CD4-positive, alpha-beta T cell treated with Interleukin-10 for 1 hour (primary cell): Measurements from ENCODE around the gene NUP62.

Experiments used
- DNase-seq: peaks from one replicate; pipeline ENCODE4 v3.0.0-alpha.2; 2020

NUP62 gene

GRCh38 chr19:49879243-49879963 lies 49.9 kb downstream of the NUP62 start:
- DNase-seq: no peak

DNA sequence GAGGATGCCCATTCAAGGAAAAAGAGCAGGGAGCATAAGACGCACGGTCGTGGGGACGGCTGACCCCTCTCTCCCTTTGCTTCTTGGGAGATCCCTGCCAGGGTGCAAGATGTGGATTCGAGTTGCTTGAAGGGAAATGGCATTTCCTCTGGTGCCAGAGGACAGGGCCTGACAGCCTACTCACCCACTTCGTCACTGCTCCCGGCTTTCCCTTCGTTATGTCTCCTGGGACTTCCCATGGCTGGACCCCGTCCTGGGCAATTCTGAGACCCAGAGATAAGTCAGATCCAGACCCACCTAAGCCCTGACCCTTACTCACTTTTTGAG lies 50.6 kb downstream of the NUP62 start:
- no peak for DNase-seq

DNA sequence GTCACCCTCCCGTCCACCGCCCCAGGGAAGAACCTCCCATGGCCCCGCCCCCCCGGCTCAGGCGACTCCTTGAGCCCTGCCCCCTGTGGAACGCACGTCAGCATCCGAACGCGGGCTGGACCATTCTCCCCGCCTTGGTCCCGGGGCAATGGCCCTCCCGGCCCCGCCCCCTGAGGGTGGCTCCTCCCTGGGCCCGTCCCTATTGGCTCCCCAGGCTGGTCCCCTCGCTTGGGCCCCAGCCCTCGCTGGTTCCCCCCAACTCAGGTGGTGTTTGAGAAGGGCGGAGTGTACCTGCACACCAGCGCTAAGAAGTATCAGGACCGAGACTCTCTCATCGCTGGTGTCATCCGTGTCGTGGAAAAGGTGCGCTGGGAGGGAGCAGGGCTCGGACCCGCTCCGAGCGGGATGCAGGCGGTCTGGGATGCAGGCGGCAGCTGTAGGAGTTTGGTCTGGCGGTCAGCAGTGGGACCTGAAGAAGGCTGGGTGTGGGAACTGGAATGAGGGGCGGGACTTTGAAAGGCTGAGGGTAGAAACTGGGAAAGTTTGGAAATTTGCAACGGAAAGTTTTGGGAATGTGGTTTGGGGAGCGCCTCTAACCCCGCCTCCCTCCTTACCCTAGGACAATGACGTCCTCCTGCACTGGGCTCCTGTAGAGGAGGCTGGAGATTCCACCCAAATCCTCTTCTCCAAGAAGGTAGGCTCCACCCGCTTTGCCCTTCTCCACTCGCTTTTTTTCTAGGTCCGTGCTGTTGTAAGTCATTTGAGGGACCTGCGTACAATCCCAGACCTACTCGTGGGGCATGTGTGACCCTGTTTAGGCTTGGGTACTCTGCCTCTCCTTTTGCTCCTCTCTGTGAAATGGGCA lies 51.2 kb downstream of the NUP62 start:
- DNase-seq: peak; percentile 99

DNA sequence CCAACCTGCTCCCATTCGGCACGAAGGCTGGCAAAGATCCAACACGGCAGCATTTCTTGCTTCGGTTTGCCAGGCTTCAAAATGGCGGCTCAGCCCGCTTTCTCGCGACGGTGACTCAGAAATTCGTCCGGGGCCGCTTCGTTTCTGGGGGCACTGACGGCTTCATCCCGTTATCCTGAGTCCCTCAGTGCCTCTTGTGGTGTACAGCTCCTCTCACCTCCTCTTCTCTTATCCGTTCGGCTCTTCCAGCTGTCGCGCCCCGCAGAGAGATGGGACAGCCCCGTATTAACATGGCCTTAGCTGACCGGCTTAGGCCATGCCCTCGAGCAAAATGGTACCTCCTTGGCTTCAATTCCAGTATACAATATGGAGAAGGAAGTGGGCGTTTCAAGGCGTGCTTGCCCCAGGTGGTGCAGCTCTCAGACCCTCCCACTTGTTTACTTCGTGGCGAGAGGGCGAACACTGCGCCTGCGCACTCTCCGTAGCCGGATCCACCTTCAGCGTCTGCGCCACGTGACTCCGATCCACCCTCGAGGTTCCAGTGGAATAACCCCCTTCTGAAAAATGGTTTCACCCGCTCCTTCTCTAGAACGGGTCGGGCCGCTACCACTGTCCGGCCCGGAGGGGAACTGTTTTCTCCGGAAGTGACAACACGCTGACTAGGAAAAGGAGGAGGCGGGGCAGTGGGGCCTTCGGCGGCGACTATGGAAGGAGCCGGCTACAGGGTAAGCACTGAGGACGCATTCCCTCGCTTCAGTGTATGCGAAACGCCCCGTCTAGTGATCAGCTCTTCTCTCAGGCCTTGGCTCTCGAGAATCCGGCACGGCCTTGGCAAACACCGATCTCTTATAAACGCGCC lies 52.1 kb downstream of the NUP62 start, which contains the start of the genes AKT1S1 and TBC1D17:
Gene AKT1S1, minus strand, starts transcription at position 336 of the 859 bp plus-strand sequence. CDS start 4,060 bp downstream, outside the sequence.
Gene TBC1D17, plus strand, starts transcription at position 683 of the 859 bp plus-strand sequence. Its CDS starts 22 bp downstream, at position 705.
- DNase-seq: peak; percentile 100

DNA sequence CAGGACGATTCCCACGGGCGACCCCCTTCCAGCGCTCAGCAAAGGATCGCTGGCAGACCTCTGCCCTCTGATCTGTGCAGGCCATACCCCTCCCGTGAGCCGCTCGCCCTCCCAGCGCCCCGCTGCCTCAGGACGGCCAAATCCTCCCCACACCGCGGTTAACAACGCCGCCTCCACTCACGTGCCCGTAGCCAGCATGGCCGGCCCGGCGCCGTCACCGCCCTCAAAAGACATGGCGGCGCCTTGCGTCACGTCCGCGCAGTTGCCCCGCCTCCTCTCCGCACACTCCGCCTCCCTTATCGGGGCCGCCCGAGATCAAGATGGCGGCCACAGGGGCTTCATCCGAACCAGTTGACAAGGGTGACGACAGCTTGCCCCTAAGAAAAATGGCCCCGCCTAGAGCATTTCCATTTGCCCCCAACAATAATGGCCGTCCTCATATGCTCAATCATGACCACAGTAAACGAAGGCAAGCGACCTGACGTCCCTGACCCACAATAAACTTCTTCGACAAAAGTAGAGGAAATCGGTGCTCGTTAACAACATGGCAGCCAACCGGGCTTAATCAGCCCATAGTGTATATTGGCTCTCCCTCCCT lies 52.8 kb downstream of the NUP62 start:
- DNase-seq: peak; percentile 99

DNA sequence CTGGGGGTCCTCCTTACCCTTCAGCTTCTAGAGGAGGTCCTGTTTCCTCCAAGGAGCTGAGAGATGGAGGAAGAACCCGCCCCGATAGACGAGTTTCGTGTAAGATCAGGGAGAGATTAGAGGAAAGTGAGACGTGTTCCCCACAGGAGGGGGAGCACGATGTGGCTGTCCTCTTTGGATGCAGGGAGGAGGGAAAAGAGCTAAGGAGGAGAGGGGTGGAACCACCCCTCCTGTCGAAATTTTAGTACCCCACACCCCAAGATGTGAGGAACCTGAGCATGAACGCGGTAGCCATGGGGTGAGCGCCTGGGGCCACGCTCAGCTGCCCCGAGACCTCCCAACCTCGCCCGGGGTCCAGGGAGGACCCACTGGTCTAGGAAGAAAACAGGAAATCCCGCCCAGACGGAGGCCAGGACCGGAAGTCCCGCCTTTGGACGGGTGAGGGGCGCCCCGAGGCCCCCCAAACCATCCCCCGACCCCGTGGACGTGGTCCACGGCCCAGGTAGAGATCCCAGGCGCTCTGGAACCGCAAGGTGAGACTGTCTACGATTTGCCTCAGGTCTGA lies 53.4 kb downstream of the NUP62 start:
- DNase-seq: peak; percentile 68

DNA sequence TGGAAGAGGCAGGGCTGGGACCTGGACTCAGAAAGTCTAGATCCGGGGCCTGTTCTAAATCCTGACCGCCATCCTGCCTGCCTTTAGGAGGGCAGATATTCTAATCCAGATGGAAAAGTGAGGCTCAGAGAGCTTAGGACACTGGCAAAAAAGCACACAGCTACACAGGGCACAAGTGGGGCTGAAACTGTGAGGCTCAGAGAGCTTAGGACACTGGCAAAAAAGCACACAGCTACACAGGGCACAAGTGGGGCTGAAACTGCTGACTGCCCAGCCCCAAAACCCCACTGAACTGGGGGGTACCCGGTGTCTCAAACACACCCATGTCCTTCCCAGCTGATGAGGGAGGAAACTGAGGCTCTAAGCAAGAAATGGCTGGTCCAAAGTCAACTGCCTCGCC lies 54.1 kb downstream of the NUP62 start:
- DNase-seq: no peak

GRCh38 chr19:49874503-49875157 lies 54.7 kb downstream of the NUP62 start:
- DNase-seq: no peak

DNA sequence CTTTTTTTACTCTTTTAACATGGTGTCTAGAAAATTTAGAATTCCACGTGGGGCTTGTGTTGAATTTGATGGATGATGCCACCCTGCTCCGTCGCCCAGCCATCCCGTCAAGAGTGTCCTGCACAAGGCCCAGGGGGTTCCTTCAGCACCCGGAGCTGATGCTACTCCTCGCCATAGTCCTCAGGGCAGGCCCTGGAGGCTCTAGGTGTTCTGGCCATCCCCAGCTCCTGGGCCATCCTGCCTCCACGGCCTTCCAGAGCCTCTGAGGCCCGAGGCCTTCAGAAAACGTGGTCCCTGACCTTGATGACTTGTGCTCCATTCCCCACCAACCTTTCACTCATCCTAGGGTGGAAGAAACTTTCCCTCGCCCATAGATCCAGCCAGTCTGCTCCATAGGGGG lies 55.5 kb downstream of the NUP62 start:
- DNase-seq: no peak

GRCh38 chr19:49873129-49873521 lies 56.2 kb downstream of the NUP62 start:
- DNase-seq: no peak

DNA sequence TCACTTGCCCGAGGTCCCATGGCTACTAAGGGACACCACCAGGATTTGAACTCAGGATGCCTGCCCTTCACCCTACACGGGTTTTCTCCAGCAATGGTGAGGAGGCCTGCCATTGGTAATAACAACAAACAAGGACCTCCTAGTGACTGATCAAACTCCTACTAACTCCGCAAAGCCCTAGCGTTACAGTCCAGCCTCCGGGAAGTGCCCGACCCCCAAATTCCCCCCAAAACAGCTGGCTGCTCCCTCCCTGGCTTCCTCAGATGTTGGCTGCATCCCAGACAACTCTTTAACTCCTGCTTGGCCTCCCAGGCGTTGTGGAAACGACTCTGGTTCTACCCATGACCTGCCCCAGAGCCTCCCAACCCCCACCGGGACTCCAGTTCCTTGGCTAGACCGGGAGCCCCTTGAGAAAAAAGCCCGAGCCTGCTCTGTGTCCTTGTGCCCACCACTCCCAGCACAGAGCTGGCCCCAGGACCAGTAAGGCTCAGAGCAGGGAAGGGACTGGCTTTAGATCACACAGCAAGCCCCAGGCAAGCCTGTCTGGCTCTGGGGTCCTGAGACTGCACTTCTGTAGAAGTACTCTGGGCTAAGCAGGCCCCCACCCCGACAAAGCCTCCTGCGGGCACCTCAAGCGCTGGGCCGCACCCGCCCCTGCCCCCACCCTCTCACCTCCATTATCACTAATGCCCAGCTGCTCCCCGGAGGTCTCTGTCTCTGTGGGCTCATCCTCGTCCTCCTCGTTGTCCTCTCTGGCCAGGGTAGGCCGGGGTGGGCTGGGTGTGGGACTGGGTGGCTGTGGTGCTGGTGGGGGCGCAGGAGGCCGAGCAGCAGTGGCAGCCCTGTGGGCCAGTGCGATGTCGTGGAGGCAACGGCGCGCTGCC lies 56.8 kb downstream of the NUP62 start:
- DNase-seq: no peak

GRCh38 chr19:49871349-49871985 lies 57.8 kb downstream of the NUP62 start:
- DNase-seq: no peak

DNA sequence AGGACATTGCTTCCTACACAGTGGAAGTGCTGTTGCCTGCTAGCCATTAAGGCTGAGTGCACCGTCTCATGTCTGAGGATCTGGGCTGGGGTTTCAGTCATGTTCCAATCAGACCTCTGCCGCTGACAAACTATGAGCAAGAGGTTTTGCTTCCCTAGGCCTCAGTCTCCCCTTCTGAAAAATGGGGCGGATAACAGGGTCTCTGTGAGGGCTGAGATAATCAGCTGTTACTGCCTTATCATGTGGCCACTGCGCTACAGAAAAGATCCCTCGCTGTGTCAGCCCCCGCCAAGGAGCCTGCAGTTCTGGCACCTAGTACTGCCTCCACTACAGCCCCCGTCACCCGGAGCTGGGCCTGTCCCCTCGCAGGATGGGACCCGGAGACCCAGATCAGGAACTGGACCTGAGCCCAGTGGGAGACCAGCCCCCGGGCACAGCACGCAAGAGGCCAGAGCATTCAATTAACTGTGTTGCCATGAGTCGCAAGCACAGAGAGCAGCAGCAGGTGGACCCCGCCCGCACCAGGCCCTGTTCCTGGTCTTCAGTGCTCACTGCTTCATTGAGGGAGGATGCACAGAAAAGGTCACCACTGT lies 58.9 kb downstream of the NUP62 start:
- no peak for DNase-seq

DNA sequence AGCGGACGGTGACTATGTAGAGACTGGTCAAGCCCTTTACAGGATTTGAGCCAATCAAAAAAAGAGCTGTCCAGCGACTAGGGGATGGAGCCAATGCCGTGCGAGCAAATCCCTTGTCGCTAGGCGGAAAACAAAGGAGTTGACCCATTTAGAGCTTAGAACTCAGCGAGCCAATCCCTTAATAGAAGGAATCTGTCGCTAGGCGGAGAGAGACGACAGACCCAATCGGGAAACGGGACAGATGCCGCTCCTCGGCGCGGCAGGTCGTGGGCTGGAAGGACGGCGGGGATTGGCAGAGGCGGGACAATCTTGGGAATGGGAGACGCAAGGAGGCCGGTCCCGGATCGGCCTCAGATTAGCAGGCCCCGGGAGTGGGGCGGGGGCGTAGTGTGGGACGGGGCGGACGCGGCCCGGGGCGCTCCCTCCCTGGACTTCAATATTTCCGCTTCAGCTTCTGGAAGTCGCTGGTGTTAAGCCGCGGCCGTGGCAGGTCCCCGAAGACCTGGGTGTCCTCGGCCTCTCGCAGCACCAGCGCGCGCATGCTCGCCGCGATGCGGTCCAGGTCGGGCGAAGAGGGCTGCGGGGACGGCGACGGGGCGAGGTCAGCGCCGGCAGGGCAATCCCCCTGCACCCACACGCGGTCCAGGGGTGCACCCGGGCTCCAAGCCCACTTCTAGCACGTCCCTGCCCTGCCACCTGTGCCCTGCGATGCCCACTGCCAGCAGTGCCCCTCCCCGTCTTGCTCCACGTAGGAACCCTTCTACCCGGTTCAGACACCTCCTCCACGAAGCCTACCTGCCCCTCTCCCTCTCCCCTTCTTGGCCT lies 59.6 kb downstream of the NUP62 start:
- DNase-seq: peak; percentile 98

DNA sequence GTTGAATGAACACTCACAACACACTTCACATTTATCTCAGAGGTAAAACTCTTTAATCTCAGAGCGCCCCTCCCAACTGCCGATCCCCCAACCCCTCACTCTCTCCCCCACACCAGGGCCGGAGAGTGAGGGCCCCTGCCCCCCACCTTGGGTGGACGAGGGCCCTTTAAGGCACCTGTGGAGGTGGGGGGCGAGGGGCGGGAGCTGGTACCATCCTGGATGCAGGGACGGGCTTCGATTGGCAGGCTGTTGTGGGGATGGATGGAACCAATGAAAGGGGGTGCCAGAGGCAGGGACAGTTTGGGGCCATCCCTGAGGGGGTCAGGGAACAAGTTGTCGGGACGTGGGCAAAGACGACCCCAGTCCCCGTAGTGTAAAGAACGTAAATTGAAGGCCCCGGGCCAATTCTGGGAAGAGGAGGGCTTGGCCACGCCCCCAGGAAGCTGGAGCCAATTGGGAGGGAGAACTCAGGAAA lies 60.3 kb downstream of the NUP62 start:
- DNase-seq: no peak

GRCh38 chr19:49866933-49867782 lies 62.1 kb downstream of the NUP62 start, which contains the start of gene PNKP:
TSS of gene PNKP (minus strand) at chr19:49867576. CDS start at chr19:49867204, 372 bp downstream.
- DNase-seq: peak; percentile 89

DNA sequence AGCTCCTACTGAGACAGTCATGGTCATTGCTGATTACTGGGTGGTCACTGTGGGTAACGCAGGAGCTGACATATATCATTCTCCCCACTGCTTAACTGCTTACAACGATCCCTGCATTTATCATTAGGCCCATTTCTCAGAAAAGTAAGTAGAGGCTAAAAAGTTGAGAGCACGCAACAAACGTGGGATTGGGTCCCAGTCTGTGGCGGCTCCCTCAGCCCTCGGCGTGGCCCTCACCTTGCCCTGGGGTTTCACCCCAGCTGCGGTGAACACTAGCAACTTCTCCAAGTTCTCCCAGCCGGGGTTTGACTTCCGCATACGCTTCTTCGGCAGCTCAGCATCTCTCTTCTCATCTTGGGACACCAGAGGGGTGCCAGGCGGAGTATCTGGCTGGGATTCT lies 64.4 kb downstream of the NUP62 start:
- DNase-seq: no peak

DNA sequence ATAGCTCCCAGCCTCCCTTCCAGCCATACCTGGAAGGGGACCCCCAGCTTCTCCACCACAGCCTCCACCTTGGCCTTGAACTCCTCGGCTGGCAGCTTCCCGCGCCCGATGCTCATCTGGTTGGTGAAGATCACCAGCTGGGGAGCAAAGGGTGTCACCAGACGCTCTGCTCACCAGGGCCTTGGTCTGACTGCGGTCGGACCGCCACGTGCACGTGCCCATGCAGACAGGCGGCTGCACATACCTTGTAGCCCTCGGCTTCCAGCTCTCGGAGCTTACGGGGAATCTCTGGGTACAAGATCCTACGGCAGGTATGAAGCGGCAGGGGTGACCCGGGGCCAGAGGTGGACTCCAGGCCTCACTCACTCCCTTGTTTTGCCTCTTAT lies 65.4 kb downstream of the NUP62 start:
- DNase-seq: no peak
